NCI-H2227 treated with DMSO at 0.1 percent for 48 hours (cell line): ENCODE measurements around the gene SPATA32.

Experiments used
- DNase-seq: peaks from one replicate; lab custom pipeline; 2025; lab: John Stamatoyannopoulos, UW

Gene SPATA32

GRCh38 chr17:45246861-45247428, 14.9 kb downstream of the SPATA32 start:
- peak; percentile 61 for DNase-seq

GRCh38 chr17:45246338-45246737, 15.6 kb downstream of the SPATA32 start:
- DNase-seq: no peak

GRCh38 chr17:45244725-45245656, 16.9 kb downstream of the SPATA32 start:
- no peak for DNase-seq

GRCh38 chr17:45243750-45244149, 18.1 kb downstream of the SPATA32 start:
- DNase-seq: no peak

- no peak for DNase-seq
Observed at GRCh38 chr17:45242029-45242414, 19.9 kb downstream of the SPATA32 start.

- peak; percentile 60 for DNase-seq
Observed at GRCh38 chr17:45241328-45242028, 20.4 kb downstream of the SPATA32 start.

- no peak for DNase-seq
Observed at GRCh38 chr17:45240905-45241327, 21.0 kb downstream of the SPATA32 start.

GRCh38 chr17:45238155-45238774, 23.6 kb downstream of the SPATA32 start:
- no peak for DNase-seq

GRCh38 chr17:45237686-45238085, 24.2 kb downstream of the SPATA32 start:
- DNase-seq: no peak

GRCh38 chr17:45236282-45236606, 25.6 kb downstream of the SPATA32 start:
- DNase-seq: no peak

- DNase-seq: peak; percentile 13
Observed at GRCh38 chr17:45235416-45236281, 26.2 kb downstream of the SPATA32 start.

GRCh38 chr17:45234641-45235415, 27.1 kb downstream of the SPATA32 start:
- peak; percentile 13 for DNase-seq

- no peak for DNase-seq
Observed at GRCh38 chr17:45233423-45233924, 28.4 kb downstream of the SPATA32 start.

- DNase-seq: no peak
Observed at GRCh38 chr17:45232514-45233422, 29.1 kb downstream of the SPATA32 start.

GRCh38 chr17:45231481-45232116, 30.3 kb downstream of the SPATA32 start:
- DNase-seq: no peak

GRCh38 chr17:45230787-45231480, 31.0 kb downstream of the SPATA32 start:
- no peak for DNase-seq

GRCh38 chr17:45230410-45230786, 31.5 kb downstream of the SPATA32 start:
- no peak for DNase-seq

GRCh38 chr17:45229681-45230409, 32.0 kb downstream of the SPATA32 start:
- no peak for DNase-seq
